SH-SY5Y (cell line): ENCODE measurements around the gene BABAM2.

ENCODE experiments used
- GATA2 ChIP-seq: IDR thresholded peaks from 2 replicates; pipeline ENCODE4 v1.6.1; 2011; ENCODE audit warnings: mild to moderate bottlenecking, low read depth, low read length
- GATA3 ChIP-seq: IDR thresholded peaks from 2 replicates; pipeline ENCODE4 v1.6.1; 2011; ENCODE audit warnings: low read depth, mild to moderate bottlenecking, low read length, moderate library complexity

- TF ChIP-seq GATA2, result no peak
- TF ChIP-seq GATA3, result no peak
Measured at GRCh38 chr2:28086611-28087010, 196.1 kb downstream of the BABAM2 start.
